Right lobe of liver (tissue), 4 donors: ENCODE measurements around the gene HEY2.

Experiments used
- CTCF ChIP-seq, 4 donors: fragments of 200-600 bp in 3 of 4; fragments of 450-650 bp in 1 of 4; IDR thresholded peaks; one replicate each; pipeline versions ENCODE4 v1.5.1 to v1.8.0; 2016 to 2022; ENCODE audit warnings: antibody characterized with exemption in 4 of 4, mild to moderate bottlenecking in 2 of 4
- POLR2A ChIP-seq: fragments of 450-650 bp; IDR thresholded peaks from one replicate; pipeline ENCODE4 v1.6.1; 2017; ENCODE audit warnings: antibody characterized with exemption, mild to moderate bottlenecking
- donor health status: DM: no; HTN: no; CAD: no.
- donor health status: DM: no; HTN: no; CAD: no.
- donor health status: DM: no; HTN: yes; CAD: no.

- TF ChIP-seq POLR2A (no peak), CTCF (IDR thresholded peaks at IDR 0.05) (no peak)
Observed at GRCh38 chr6:125792172-125792571, 42.7 kb downstream of the HEY2 start.
